SK-N-SH (cell line): ENCODE results near the gene GDPD5. TPM values are rescaled to one million over a fixed set of nuclear protein-coding genes. Genes with fewer than 3 reads are reported as not detected.

Source experiments
- CTCF ChIA-PET: fragments of 300-600, 350-600 bp; formaldehyde crosslinking; extraction: SDS; loops from one replicate; lab custom pipeline; 2021; lab: Yijun Ruan, JAX
- POLR2A ChIA-PET: fragments of 350-600 bp; sonication (Branson Sonifier 250); formaldehyde crosslinking; extraction: SDS; loops from one replicate; lab custom pipeline; 2020; ENCODE audit warnings: antibody characterized with exemption, inconsistent platforms; lab: Yijun Ruan, JAX
- DNase-seq: peaks from one replicate; pipeline ENCODE4 v3.0.0; 2012
- H2AFZ ChIP-seq: fragments of 200-600 bp; sonication (generic); 2 replicates; pipeline ENCODE4 v1.8.1; 2016; ENCODE audit warnings: antibody characterized with exemption, mild to moderate bottlenecking, low read depth
- H3F3A ChIP-seq: fragments of 200-600 bp; sonication (generic); replicated peaks from 2 replicates; pipeline ENCODE3; 2016; ENCODE audit warnings: antibody characterized with exemption, mild to moderate bottlenecking; ENCODE audit not compliant: insufficient read depth
- H3K27ac ChIP-seq, 2 experiments: fragments of 200-500 bp in 1 of 2; fragments of 200-600 bp in 1 of 2; sonication (Bioruptor generic) in 1 of 2; sonication (generic), shearing (Covaris generic) in 1 of 2; 2 replicates each; pipeline versions ENCODE4 v1.5.1 to v1.6.1; 2014 to 2016; ENCODE audit warnings: low read depth in 2 of 2, inconsistent platforms in 1 of 2, low read length in 1 of 2, mild to moderate bottlenecking in 1 of 2, mixed read lengths in 1 of 2
- H3K27me3 ChIP-seq: fragments of 200-600 bp; sonication (generic), shearing (Covaris generic); 2 replicates; pipeline ENCODE4 v1.6.1; 2016; ENCODE audit warnings: mixed run types; ENCODE audit not compliant: insufficient read depth
- H3K36me3 ChIP-seq, 2 experiments: fragments of 200-500 bp in 1 of 2; fragments of 200-600 bp in 1 of 2; sonication (Bioruptor generic) in 1 of 2; sonication (generic) in 1 of 2; replicated peaks in 1 of 2; 2 replicates each; pipeline versions ENCODE3 to v1.5.1; 2014 to 2016; ENCODE audit warnings: low read length in 1 of 2, mild to moderate bottlenecking in 1 of 2; ENCODE audit not compliant: insufficient read depth in 2 of 2, control insufficient read depth in 1 of 2
- H3K4me1 ChIP-seq, 2 experiments: fragments of 200-500 bp in 1 of 2; fragments of 200-600 bp in 1 of 2; sonication (Bioruptor generic) in 1 of 2; sonication (generic), shearing (Covaris generic) in 1 of 2; 2 replicates each; pipeline versions ENCODE4 v1.5.1 to v1.6.1; 2014 to 2016; ENCODE audit warnings: low read depth in 1 of 2, low read length in 1 of 2, mixed run types in 1 of 2; ENCODE audit not compliant: insufficient read depth in 2 of 2, control insufficient read depth in 1 of 2
- H3K4me2 ChIP-seq: fragments of 200-600 bp; sonication (generic), shearing (Covaris generic); 2 replicates; pipeline ENCODE4 v1.6.1; 2017; ENCODE audit warnings: mixed run types
- H3K4me3 ChIP-seq, 2 experiments: fragments of 200-500 bp in 1 of 2; fragments of 200-600 bp in 1 of 2; sonication (Bioruptor generic) in 1 of 2; sonication (generic), shearing (Covaris generic) in 1 of 2; 2 replicates each; pipeline versions ENCODE4 v1.5.1 to v1.8.1; 2014 to 2016; ENCODE audit warnings: low read depth in 2 of 2, inconsistent platforms in 1 of 2, low read length in 1 of 2, mild to moderate bottlenecking in 1 of 2, mixed read lengths in 1 of 2, moderate library complexity in 1 of 2
- H3K79me2 ChIP-seq: fragments of 200-600 bp; sonication (generic); 2 replicates; pipeline ENCODE4 v1.8.1; 2017; ENCODE audit warnings: mild to moderate bottlenecking; ENCODE audit not compliant: insufficient read depth
- H3K9ac ChIP-seq: fragments of 200-600 bp; sonication (generic); 2 replicates; pipeline ENCODE4 v1.6.1; 2017; ENCODE audit warnings: mixed run types
- H3K9me2 ChIP-seq: fragments of 200-600 bp; sonication (generic); 2 replicates; pipeline ENCODE4 v1.6.1; 2017; ENCODE audit warnings: mixed run types
- H3K9me3 ChIP-seq: fragments of 200-600 bp; sonication (generic); 2 replicates; pipeline ENCODE4 v1.6.1; 2017; ENCODE audit warnings: mixed run types, mild to moderate bottlenecking, moderate library complexity
- H4K20me1 ChIP-seq: fragments of 200-600 bp; sonication (generic); 2 replicates; pipeline ENCODE4 v1.6.1; 2017; ENCODE audit warnings: mild to moderate bottlenecking, mixed run types; ENCODE audit not compliant: insufficient read depth
- CTCF ChIP-seq: fragments of 200-600 bp; sonication (generic); IDR thresholded peaks from 2 replicates; pipeline ENCODE4 v1.6.1; 2017; ENCODE audit warnings: antibody characterized with exemption, mild to moderate bottlenecking, moderate library complexity
- FOXJ3 ChIP-seq: sonication (generic); formaldehyde crosslinking; IDR thresholded peaks from 2 replicates; pipeline ENCODE4 v1.5.1; 2020; ENCODE audit warnings: mild to moderate bottlenecking, missing genetic modification reagents
- GABPA ChIP-seq: IDR thresholded peaks from 2 replicates; pipeline ENCODE4 v1.4.0; 2012; ENCODE audit warnings: low read depth, mild to moderate bottlenecking
- IRF3 ChIP-seq: fragments of 150-350 bp; IDR thresholded peaks from 2 replicates; pipeline ENCODE4 v1.6.1; 2016; ENCODE audit warnings: mild to moderate bottlenecking, low read depth, low read length
- MAX ChIP-seq: IDR thresholded peaks from 2 replicates; pipeline ENCODE4 v1.4.0; 2012; ENCODE audit warnings: low read depth
- POLR2AphosphoS5 ChIP-seq: IDR thresholded peaks from 2 replicates; pipeline ENCODE4 v1.6.1; 2012; ENCODE audit warnings: low read depth, low read length
- REST ChIP-seq: IDR thresholded peaks from 2 replicates; pipeline ENCODE4 v1.6.1; 2012; ENCODE audit warnings: mild to moderate bottlenecking, low read depth, low read length, moderate library complexity
- TAF1 ChIP-seq: IDR thresholded peaks from 2 replicates; pipeline ENCODE4 v1.6.1; 2012; ENCODE audit warnings: low read depth, mild to moderate bottlenecking, low read length, moderate library complexity, borderline replicate concordance
- ZBTB33 ChIP-seq: IDR thresholded peaks from 2 replicates; pipeline ENCODE4 v1.4.0; 2012; ENCODE audit warnings: low read depth, borderline replicate concordance
- WGBS: methylation state at CpG from one replicate; pipeline ENCODE4 v1.1.6; 2017; ENCODE audit warnings: low lambda C conversion rate; 5-methylcytosine and 5-hydroxymethylcytosine counted together
- polyA plus RNA-seq, 3 experiments: library from polyadenylated mRNA; depleted of rRNA; stranded (reverse); fragments of >200 nt; gene quantifications; 2 replicates each; pipeline ENCODE4 v1.2.3, GENCODE V29; 2012

The GDPD5 gene
- polyA plus RNA-seq, 1 of the 3 experiments (the other 2 are of a cell fraction) = 2.2 TPM

- peaks cover 63% of the 10 kb centered on the region for H3K79me2 ChIP-seq
- 38% methylated on average over 5 of the region's 5 CpGs for WGBS
- POLR2A ChIA-PET = interaction anchor here (2.2 to 3.8 kb wide), 3 partner anchors 9 to 20 kb away, joined by 12 to 17 read pairs (median 16); no protein-coding TSS in a partner anchor
- peaks cover 28% of the 10 kb centered on the region for H3F3A ChIP-seq
- no peaks in the 10 kb centered on the region for H3K27me3 ChIP-seq
- no peaks in the 10 kb centered on the region for H3K9me2 ChIP-seq
- peak overlapping the region; percentile 87 for H3K4me2 ChIP-seq
- H3K4me3 ChIP-seq = peak overlapping the region; percentile 77 to 89
- peaks cover 35 to 47% of the 10 kb centered on the region in 2 experiments for H3K4me1 ChIP-seq
- H2AFZ ChIP-seq = no peak overlapping the region
- TF ChIP-seq POLR2AphosphoS5 (no peak), ZBTB33 (0 out of 2 replicates have a peak, but pooled peaks have one; percentile 1)
- H3K36me3 ChIP-seq = peaks cover 17 to 36% of the 10 kb centered on the region in 2 experiments
- no peak for DNase-seq
- CTCF ChIA-PET = interaction anchor here (0.6 to 6.3 kb wide), 4 partner anchors 12 to 48 kb away, joined by 3 to 45 read pairs (median 6); no protein-coding TSS in a partner anchor
- peaks cover 48% of the 10 kb centered on the region for H4K20me1 ChIP-seq
- peak overlapping the region; percentile 97 for H3K9ac ChIP-seq
- H3K9me3 ChIP-seq = no peaks in the 10 kb centered on the region
- H3K27ac ChIP-seq = peak overlapping the region; percentile 92 to 98
Measured at GRCh38 chr11:75563501-75563977, 37.8 kb upstream of the GDPD5 start.

GRCh38 chr11:75562836-75563484, 37.2 kb upstream of the GDPD5 start:
- Histone ChIP-seq H3K9ac (peak overlapping the region; percentile 97), H3K9me3 (no peaks in the 10 kb centered on the region)
- DNase-seq = peak; percentile 64
- TF ChIP-seq CTCF = no peak
- 0 out of 2 replicates have a peak, but pooled peaks have one; percentile 19 for TF ChIP-seq REST
- no peak; the same call in 1 of the 2 replicates for TF ChIP-seq ZBTB33
- peak; percentile 24; the same call in 1 of the 2 replicates for TF ChIP-seq POLR2AphosphoS5
- TF ChIP-seq GABPA = peak; percentile 43; the same call in 1 of the 2 replicates
- TF ChIP-seq IRF3 = no peak
- peak; percentile 17; the same call in 1 of the 2 replicates for TF ChIP-seq TAF1
- TF ChIP-seq MAX = peak; percentile 17; the same call in 1 of the 2 replicates
- 0 out of 2 replicates have a peak, but pooled peaks have one; percentile 3 for TF ChIP-seq FOXJ3 (CRISPR knock-in tag)
- TF ChIP-seq, all 33 proteins: peak for 6
- peaks cover 57% of the 10 kb centered on the region for H3K79me2 ChIP-seq
- H3K9me2 ChIP-seq = no peaks in the 10 kb centered on the region
- H3K4me1 ChIP-seq = peaks cover 39 to 52% of the 10 kb centered on the region in 2 experiments
- peak overlapping the region; percentile 92 to 98 for H3K27ac ChIP-seq
- CTCF ChIA-PET = interaction anchor here (0.9 to 6.3 kb wide), 7 partner anchors 8 to 76 kb away, joined by 3 to 45 read pairs (median 5); no protein-coding TSS in a partner anchor
- H3F3A ChIP-seq = peaks cover 24% of the 10 kb centered on the region
- peaks cover 11 to 31% of the 10 kb centered on the region in 2 experiments for H3K36me3 ChIP-seq
- H3K4me3 ChIP-seq = peak overlapping the region; percentile 77 to 89
- no peaks in the 10 kb centered on the region for H3K27me3 ChIP-seq
- peak overlapping the region; percentile 87 for H3K4me2 ChIP-seq
- POLR2A ChIA-PET = interaction anchor here (0.7 to 4.2 kb wide), 13 partner anchors 8 to 146 kb away, joined by 3 to 30 read pairs (median 9); partner anchors contain the start of genes GDPD5 and MAP6
- H2AFZ ChIP-seq = no peak overlapping the region
- 3% methylated on average over 13 of the region's 16 CpGs for WGBS
- H4K20me1 ChIP-seq = peaks cover 42% of the 10 kb centered on the region
